Measurements from ENCODE around the gene ITFG1.
"Not testable (repeated sequence)": the region's sequence is repeated elsewhere in the genome, so short reads cannot be mapped to it uniquely, and the experiment has no call there.

Gene ITFG1

DNA sequence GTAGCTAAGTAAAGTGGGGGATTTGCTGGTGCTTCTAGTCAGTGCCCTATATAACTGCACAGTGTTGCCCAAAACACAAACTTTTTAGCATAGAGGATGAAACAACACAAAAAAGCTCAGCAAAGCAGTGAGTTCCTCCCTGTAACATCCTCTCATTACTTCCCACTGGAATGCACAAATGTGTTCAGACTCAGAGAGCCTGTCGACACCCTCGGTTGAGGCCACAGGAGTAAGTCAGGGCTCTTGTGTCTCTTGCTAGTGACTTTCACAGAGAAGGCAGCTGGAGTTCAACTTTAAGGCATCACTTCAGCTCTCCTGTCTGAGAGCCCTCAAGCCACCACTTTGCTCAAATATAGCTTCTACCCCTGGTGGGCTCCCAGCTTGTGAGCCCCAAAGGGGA lies 209.9 kb downstream of the ITFG1 start:
- no peak for DNase-seq (ENCODE audit: low read depth in 1 of 2, low spot score in 1 of 2)

GRCh38 chr16:47247690-47248089 lies 213.2 kb downstream of the ITFG1 start:
- DNase-seq (ENCODE audit: low read depth in 1 of 2, low spot score in 1 of 2), result no peak

DNA sequence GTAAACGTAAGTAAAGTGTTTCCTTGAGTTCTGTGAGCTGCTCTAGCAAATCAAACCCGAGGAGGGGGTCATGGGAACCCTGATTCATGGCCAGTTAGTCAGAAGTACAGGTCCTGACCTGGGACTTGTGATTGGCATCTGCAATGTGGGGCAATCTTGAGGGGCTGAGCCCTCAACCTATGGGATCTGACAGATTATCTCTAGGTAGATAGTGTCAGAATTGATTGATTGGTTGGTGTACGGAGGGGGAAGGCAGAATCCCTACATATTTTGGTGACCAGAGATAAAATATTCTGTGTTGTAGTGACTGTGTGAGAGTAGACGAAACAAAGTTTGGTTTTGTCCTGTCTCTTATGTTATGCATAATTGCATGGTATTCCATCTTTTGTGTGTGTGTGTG lies 216.7 kb downstream of the ITFG1 start:
- no peak for DNase-seq (ENCODE audit: low read depth in 1 of 2, low spot score in 1 of 2)

- no peak for DNase-seq (ENCODE audit: low read depth in 1 of 2, low spot score in 1 of 2)
These were observed 219.8 kb downstream of the ITFG1 start for GRCh38 chr16:47241061-47241460.

GRCh38 chr16:47236716-47237115 lies 224.1 kb downstream of the ITFG1 start:
- DNase-seq (ENCODE audit: low read depth in 1 of 2, low spot score in 1 of 2), result no peak

DNA sequence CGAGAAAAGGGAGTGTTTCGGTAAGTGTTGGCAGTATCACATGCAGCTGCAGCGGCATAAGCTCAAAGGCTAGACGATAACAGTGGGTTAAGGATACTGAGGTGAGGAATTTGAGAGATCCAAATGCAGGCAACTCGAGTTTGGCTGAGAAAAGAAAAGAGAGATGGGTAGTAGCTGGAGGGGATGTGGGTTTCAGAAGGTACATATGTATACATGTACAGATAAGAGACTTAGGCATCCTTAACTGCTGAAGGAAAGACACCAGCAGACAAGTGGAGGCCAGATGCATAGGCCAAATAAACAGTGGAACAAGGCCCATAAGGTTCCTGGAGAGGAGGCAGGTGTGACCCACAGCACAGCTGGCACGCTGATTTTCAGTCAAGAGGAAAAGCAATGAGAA lies 230.6 kb downstream of the ITFG1 start:
- DNase-seq (ENCODE audit: low read depth in 1 of 2, low spot score in 1 of 2), result no peak

- no peak for DNase-seq (ENCODE audit: low read depth in 1 of 2, low spot score in 1 of 2)
These were observed 231.5 kb downstream of the ITFG1 start for GRCh38 chr16:47229053-47230050.

DNA sequence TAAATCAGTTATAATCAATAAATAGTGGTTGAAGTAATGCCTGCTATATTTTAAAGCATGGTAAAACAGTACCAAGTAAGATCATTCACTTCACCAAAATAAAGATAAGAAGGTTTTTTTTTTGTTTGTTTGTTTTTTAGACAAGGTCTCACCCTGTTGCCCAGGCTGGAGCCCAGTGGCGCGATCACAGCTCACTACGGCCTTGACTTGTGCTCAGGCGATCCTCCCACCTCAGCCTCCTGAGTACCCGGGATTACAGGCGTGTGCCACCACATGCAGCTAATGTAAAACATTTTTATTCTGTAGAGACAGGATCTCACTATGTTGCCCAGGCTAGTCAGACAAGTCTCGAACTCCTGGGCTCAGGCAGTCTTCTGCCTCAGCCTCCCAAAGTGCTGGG lies 232.6 kb downstream of the ITFG1 start:
- no peak for DNase-seq (ENCODE audit: low read depth in 1 of 2, low spot score in 1 of 2)

DNA sequence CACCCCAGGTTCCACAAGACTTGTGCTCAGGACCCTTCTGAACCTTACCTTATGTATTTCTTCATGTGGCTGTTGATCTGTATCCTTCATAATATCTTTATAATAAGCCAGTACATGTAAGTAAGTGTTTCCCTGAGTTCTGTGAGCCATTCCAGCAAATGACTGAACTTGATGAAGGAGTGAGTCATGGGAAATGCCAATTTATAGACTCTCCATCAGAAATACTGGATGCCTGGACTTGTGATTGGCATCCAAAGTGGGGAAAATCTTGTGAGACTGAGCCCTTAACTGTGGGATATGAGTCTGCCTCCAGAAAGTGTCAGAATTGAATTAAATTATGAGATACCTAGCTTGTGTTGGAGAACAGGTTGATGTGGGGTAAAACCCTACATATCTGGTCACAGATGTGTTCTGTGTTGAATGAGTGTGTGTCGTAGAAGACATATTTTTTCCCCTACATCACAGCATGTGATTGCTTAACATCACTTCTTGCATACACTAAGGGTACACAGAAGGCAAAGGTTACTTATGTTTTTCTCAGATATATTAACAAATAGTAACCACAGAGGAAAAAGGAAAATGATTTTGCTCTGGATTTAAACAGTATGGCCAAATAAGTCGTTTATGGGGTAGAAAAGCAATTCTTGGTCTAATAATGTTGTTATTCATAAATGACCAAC lies 247.0 kb downstream of the ITFG1 start:
- no peak for DNase-seq (ENCODE audit: low read depth in 1 of 2, low spot score in 1 of 2)

DNA sequence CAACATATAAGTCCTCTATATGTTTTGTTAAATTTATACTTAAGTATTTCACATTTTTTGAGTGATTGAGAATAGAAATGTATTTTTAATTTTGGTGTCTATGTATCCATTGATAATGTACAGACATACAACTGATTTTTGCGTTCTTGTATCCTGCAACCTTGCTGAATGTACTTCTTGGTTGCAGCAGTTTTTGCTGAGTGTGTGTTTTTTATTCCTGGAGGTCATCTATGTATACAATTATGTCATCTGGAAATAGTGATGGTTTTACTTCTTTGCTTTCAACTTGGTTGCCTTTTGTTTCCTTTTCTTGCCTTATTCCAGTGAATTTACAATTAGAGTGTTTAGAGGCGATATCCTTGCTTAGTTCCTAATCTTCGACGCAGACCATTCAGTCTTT lies 249.6 kb downstream of the ITFG1 start:
- DNase-seq (ENCODE audit: low read depth in 1 of 2, low spot score in 1 of 2), result no peak

- no peak for DNase-seq (ENCODE audit: low read depth in 1 of 2, low spot score in 1 of 2)
These were observed 255.9 kb downstream of the ITFG1 start for GRCh38 chr16:47204736-47205504.

DNA sequence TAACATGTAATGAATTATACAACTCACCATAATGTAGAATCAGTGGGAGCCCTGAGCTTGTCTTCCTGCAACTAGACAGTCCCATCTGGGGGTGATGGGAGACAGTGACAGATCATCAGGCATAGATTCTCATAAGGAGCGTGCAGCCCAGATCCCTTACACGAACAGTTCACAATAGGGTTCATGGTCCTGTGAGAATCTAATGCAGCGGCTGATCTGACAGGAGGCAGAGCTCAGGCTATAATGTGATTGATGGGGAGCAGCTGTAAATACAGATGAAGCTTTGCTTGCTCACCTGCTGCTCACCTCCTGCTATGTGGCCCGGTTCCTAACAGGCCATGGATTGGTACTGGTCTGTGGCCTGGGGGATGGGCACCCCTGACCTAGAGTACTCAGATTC lies 257.4 kb downstream of the ITFG1 start:
- DNase-seq (ENCODE audit: low read depth in 1 of 2, low spot score in 1 of 2), result not testable (repeated sequence)

DNA sequence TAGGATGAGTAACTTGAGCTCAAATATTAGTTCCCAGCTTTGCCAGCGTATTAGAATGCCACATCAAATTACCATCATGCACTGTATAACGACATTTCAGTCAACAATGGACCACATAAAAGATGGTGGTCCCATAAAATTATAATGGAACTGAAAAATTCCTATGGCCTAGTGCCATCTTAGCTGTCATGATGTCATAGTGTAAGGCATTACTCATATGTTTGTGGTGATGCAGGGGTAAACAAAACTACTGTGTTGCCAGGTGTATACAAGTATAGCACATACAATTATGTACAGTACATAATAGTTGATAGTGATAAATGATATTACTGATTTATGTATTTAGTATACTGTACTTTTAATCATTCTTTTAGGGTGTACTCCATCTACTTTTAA lies 262.7 kb downstream of the ITFG1 start:
- no peak for DNase-seq (ENCODE audit: low read depth in 1 of 2, low spot score in 1 of 2)

DNA sequence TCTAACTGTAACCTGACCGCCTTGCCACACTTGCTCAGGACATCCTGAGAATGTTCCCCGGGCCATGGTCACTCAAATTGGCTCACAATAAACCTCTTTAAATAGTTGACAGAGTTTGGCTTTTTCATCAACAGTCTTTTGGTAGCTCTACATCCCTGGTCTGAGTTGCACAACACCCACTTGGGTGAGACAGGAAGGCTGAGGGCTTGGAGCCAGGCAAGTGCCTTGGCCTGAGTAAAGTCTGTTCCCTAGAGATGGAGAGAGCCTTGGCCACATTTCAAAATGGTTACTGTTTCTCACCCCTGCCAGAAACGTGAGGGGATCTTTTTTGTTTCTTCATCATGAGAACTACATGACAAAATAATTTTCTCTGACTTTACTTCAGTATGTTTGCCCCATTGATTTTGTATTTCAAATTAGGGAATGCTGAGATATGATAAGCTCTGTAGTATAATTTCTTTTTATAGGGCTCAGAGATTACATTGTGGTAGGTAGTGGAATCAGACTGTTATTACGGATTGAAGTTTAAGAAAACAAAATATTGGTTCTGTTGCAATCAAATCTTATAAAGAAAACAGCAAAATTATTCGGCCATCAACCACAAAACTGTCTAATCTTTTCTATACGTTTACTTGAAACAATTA lies 263.2 kb downstream of the ITFG1 start:
- DNase-seq (ENCODE audit: low read depth in 1 of 2, low spot score in 1 of 2), result no peak

GRCh38 chr16:47196457-47196856 lies 264.4 kb downstream of the ITFG1 start:
- no peak for DNase-seq (ENCODE audit: low read depth in 1 of 2, low spot score in 1 of 2)

- no peak for DNase-seq (ENCODE audit: low read depth in 1 of 2, low spot score in 1 of 2)
These were observed 278.5 kb downstream of the ITFG1 start for GRCh38 chr16:47182318-47182717.

DNA sequence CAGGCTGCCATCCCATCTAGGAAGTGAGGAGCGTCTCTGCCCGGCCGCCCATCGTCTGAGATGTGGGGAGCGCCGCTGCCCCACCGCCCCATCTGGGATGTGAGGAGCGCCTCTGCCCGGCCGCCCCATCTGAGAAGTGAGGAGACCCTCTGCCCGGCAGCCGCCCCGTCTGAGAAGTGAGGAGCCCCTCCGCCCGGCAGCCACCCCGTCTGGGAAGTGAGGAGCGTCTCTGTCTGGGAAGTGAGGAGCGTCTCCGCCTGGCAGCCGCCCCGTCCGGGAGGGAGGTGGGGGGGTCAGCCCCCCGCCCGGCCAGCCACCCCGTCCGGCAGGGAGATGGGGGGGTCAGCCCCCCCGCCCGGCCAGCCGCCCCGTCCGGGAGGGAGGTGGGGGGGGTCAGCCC lies 279.8 kb downstream of the ITFG1 start:
- DNase-seq (ENCODE audit: low read depth in 1 of 2, low spot score in 1 of 2), result not testable (repeated sequence)

- no peak for DNase-seq (ENCODE audit: low read depth in 1 of 2, low spot score in 1 of 2)
These were observed 280.8 kb downstream of the ITFG1 start for GRCh38 chr16:47180073-47180472.

GRCh38 chr16:47175152-47175551 lies 285.7 kb downstream of the ITFG1 start:
- no peak for DNase-seq (ENCODE audit: low read depth in 1 of 2, low spot score in 1 of 2)

DNA sequence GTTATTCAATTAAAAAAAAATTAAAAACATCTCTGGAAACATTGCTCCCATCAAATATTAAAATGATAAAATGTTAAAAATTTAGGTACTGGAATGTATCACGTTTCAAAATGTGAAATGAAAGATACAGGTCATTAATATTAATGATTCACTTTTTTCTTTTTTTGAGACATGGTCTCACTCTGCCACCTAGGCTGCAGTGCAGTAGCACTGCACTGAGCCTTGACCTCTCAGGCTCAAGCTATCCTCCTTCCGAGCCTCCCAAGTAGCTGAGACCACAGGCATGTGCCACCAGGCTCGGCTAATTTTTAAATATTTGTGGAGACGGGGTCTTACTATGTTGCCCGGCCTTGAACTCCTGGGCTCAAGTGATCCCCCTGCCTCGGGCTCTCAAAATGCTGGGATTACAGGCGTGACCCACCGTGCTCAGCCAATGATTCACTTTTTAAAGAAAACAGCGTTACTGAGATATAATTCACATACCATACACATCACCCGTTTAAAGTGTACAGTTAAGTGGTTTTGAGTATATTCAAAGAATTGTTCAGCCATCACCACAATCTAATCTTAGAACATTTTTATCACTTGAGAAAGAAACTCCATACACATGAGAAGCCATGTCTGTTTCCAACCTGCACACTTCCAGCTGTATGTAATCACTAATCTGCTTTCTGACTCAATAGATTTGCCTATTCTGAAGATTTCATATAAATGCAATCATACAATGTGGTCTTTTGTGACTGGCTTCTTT lies 298.0 kb downstream of the ITFG1 start:
- no peak for DNase-seq (ENCODE audit: low read depth in 1 of 2, low spot score in 1 of 2)

Measured in activated T-helper 1 cell treated with anti-CD3 and anti-CD28 coated beads, Interleukin-2, amount 50 U/mL, for 16 hours (primary cell).